ENCODE data around the gene MGAT4A. TPM values are rescaled to one million over a fixed set of nuclear protein-coding genes. Genes with fewer than 3 reads are reported as not detected.

The MGAT4A gene
- total and polyA plus RNA-seq, 8 donors, result 14.1 to 72.1 (median 56.7) TPM

- TF ChIP-seq CTCF (IDR thresholded peaks at IDR 0.05), result no peak
- no peaks in the 10 kb centered on the region for H3K36me3 ChIP-seq
- no peak overlapping the region for H3K27ac ChIP-seq
- no peak overlapping the region for H3K4me3 ChIP-seq
- WGBS, 2 donors, result 92 to 93% methylated on average over 5 of the region's 5 CpGs
- ATAC-seq, result no peak
- no peaks in the 10 kb centered on the region for H3K9me3 ChIP-seq
- intact Hi-C loops (cut with DNase I), result no loop called here
- FAIRE-seq, result no peak
- H3K4me1 ChIP-seq, result peaks cover 0 to 15% (median 9%) of the 10 kb centered on the region in 3 donors
- H3K27me3 ChIP-seq, result no peaks in the 10 kb centered on the region
- DNase-seq, result no peak
Observed at GRCh38 chr2:98773169-98773568, 42.2 kb upstream of the MGAT4A start.

DNA sequence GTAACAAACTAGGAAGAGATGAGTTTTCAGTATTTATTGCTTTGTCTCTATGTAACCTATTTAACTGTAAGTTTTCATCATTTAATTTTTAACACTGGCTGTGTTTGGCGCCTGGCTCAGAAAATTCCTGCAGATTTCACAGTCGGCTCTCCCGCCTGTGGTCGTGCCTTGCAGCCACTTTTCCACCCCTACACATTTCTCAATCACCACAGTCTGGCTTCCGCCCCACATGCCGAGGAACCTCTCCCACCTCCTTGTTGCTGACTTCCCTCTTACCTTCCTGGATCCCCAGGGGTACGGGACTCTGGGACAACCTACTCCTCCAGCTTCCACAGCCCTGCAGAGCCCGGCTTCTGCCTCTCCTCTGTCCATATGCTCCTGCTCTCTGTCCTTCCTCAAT, 41.6 kb upstream of the MGAT4A start:
- Histone ChIP-seq H3K4me3 (no peak overlapping the region), H3K4me1 (peaks cover 0 to 15% (median 9%) of the 10 kb centered on the region in 3 donors), H3K27me3 (no peaks in the 10 kb centered on the region), H3K36me3 (no peaks in the 10 kb centered on the region), H3K9me3 (no peaks in the 10 kb centered on the region), H3K27ac (no peak overlapping the region)
- ATAC-seq, result no peak
- 83 to 89% methylated on average over 8 of the region's 8 CpGs for WGBS, 2 donors
- TF ChIP-seq CTCF (IDR thresholded peaks at IDR 0.05), result no peak
- no peak for DNase-seq
- intact Hi-C loops (cut with DNase I), result no loop called here
- no peak for FAIRE-seq

DNA sequence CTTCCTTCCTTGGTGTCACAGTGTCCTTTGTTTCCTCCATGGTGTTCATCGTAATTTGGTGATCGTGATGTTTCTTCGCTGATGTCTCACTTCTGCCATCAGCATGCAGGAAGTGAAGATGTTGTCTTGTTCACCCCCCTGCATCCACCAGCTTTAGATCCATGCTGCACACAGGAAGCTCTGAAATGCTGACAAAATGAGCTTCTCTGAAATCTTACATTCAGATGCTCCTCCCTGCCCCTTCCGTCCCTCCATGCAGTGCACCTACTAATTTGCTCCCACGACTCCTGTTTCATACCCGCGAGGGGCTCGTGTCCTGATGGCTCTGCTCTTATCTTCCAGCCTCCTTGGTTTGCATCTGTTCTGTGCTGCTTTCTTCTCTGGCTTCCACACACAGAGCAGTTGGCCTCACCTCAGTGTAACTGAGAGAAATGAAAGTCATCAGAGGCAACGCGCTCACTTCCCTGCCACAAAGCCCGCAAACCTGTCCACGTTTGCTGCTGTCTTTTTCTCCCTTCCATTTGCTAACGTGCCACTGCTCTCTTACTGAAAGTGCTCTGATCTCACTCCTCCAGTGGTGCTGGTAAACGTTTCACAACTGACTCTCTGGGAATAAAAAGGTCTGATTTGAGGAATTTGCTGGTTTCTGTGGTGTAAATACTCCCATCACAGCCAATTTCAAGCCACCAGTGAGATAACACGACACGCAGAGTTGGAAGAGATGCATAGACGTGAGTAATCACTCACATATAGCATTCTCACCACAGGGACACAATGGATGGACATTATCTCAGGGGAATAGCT, 41.0 kb upstream of the MGAT4A start:
- Histone ChIP-seq H3K9me3 (no peaks in the 10 kb centered on the region), H3K4me1 (peaks cover 0 to 15% (median 9%) of the 10 kb centered on the region in 3 donors), H3K27ac (peak overlapping the region in 1 of 4 donors; percentile 8), H3K27me3 (no peaks in the 10 kb centered on the region), H3K4me3 (no peak overlapping the region), H3K36me3 (no peaks in the 10 kb centered on the region)
- DNase-seq, result no peak
- no peak for FAIRE-seq
- ATAC-seq, result peak in 1 of 4 donors; percentile 3
- 80% methylated on average over 17 of the region's 17 CpGs for WGBS, 2 donors
- TF ChIP-seq CTCF (IDR thresholded peaks at IDR 0.05), result no peak
- intact Hi-C loops (cut with DNase I), result no loop called here

DNA sequence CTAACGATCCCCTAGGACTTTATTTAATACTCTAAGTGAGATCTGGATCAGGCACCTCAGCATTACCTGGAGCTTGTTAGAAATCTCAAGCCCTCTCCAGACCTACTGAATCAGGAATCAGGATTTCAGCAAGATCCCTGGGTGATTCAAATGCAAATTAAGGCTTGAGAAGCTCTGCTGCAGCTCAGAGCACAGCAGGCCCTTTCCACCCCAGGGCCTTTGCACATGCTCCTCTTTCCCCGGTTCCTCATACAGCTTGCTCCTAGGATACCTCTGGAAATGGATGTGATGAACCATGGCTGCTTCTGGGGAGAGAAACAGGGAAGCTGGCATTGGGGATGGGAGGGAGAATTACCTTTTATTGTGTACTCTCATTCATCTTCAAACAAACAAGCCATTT, 40.3 kb upstream of the MGAT4A start:
- no peaks in the 10 kb centered on the region for H3K9me3 ChIP-seq
- no peaks in the 10 kb centered on the region for H3K36me3 ChIP-seq
- FAIRE-seq (no peak), ATAC-seq (no peak), DNase-seq (no peak)
- H3K4me1 ChIP-seq, result peaks cover 0 to 19% (median 9%) of the 10 kb centered on the region in 3 donors
- intact Hi-C loops (cut with DNase I), result no loop called here
- no peaks in the 10 kb centered on the region for H3K27me3 ChIP-seq
- H3K4me3 ChIP-seq, result no peak overlapping the region
- 82 to 93% methylated on average over 2 of the region's 2 CpGs for WGBS, 2 donors
- TF ChIP-seq CTCF (IDR thresholded peaks at IDR 0.05), result no peak
- peak overlapping the region in 1 of 4 donors; percentile 8 for H3K27ac ChIP-seq

DNA sequence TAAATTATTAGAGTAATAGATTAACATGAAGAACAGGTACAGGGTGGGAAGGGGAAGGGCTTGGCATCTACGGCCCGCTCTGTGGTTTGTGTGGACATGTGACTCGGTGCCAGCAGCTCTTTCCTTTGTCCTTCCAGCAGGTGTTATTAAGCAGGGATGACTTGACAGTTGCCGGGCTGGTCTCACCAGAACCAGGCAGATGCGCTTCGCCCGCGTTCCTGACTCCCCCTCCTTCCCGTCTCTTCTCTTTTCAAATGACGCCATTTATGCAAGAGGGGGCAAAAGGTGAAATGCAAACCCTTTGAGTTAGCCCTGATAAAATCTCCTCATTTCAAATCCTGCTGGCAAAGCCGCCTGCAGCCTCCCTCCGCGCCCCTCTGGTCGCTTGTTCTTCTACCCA, 38.9 kb upstream of the MGAT4A start:
- peak in 1 of 6 donors; percentile 32 for DNase-seq
- Histone ChIP-seq H3K4me3 (no peak overlapping the region), H3K27ac (peak overlapping the region in 2 of 4 donors; percentile 56 to 69), H3K36me3 (no peaks in the 10 kb centered on the region), H3K4me1 (peaks cover 0 to 19% (median 9%) of the 10 kb centered on the region in 3 donors), H3K9me3 (no peaks in the 10 kb centered on the region), H3K27me3 (no peaks in the 10 kb centered on the region)
- WGBS, 2 donors, result 62 to 72% methylated on average over 14 of the region's 14 CpGs
- TF ChIP-seq CTCF (IDR thresholded peaks at IDR 0.05), result no peak
- ATAC-seq, result peak; percentile 35 to 74 (median 52)
- FAIRE-seq, result no peak
- intact Hi-C loops (cut with DNase I), result no loop called here
